Karpas-422 (cell line): ENCODE measurements around the gene SEMA4C. TPM values are rescaled to one million over a fixed set of nuclear protein-coding genes. Genes with fewer than 3 reads are reported as not detected.
A peak's percentile ranks its signal among the peaks of the same experiment; 100 is the strongest.
"Not testable (repeated sequence)": the region's sequence is repeated elsewhere in the genome, so short reads cannot be mapped to it uniquely, and the experiment has no call there.

Experiments
- DNase-seq: peaks from one replicate; pipeline ENCODE4 v3.0.0-alpha.2; 2015
- H2AFZ ChIP-seq: fragments of 200-600 bp; sonication (generic); 2 replicates; pipeline ENCODE4 v1.6.1; 2014; ENCODE audit warnings: antibody characterized with exemption, low read length, mixed read lengths
- H3K27ac ChIP-seq: fragments of 200-600 bp; sonication (generic); 2 replicates; pipeline ENCODE4 v1.5.1; 2014; ENCODE audit warnings: mild to moderate bottlenecking, low read length, moderate library complexity
- H3K27me3 ChIP-seq: fragments of 200-600 bp; sonication (generic); 2 replicates; pipeline ENCODE4 v1.6.1; 2014; ENCODE audit warnings: low read length, mixed read lengths
- H3K36me3 ChIP-seq: fragments of 200-600 bp; sonication (generic); 2 replicates; pipeline ENCODE4 v1.6.1; 2014; ENCODE audit warnings: low read length, mixed read lengths; ENCODE audit not compliant: insufficient read depth
- H3K4me1 ChIP-seq: fragments of 200-600 bp; sonication (generic); 2 replicates; pipeline ENCODE4 v1.6.1; 2014; ENCODE audit warnings: mild to moderate bottlenecking, low read length, mixed read lengths
- H3K4me2 ChIP-seq: fragments of 200-600 bp; sonication (generic); 2 replicates; pipeline ENCODE4 v1.6.1; 2014; ENCODE audit warnings: low read length, low read depth, mild to moderate bottlenecking; ENCODE audit not compliant: poor library complexity, severe bottlenecking
- H3K4me3 ChIP-seq: fragments of 200-600 bp; sonication (generic); 2 replicates; pipeline ENCODE4 v1.5.1; 2014; ENCODE audit warnings: mild to moderate bottlenecking, antibody characterized with exemption, low read length, mixed read lengths
- H3K79me2 ChIP-seq: fragments of 200-600 bp; sonication (generic); 2 replicates; pipeline ENCODE4 v1.6.1; 2014; ENCODE audit warnings: mild to moderate bottlenecking, low read length, mixed read lengths
- H3K9ac ChIP-seq: fragments of 200-600 bp; sonication (generic); 2 replicates; pipeline ENCODE4 v1.6.0; 2014; ENCODE audit warnings: low read length
- H3K9me2 ChIP-seq: fragments of 200-600 bp; sonication (generic), shearing (Covaris generic); replicated peaks from 2 replicates; pipeline ENCODE4 v1.6.0; 2014; ENCODE audit warnings: mild to moderate bottlenecking, low read length, moderate library complexity; ENCODE audit not compliant: insufficient read depth
- H3K9me3 ChIP-seq: fragments of 300-700, 200-600 bp; sonication (generic); 2 replicates; pipeline ENCODE4 v1.6.1; 2014; ENCODE audit warnings: low read length, mixed read lengths
- H4K20me1 ChIP-seq: fragments of 200-600 bp; sonication (generic); 2 replicates; pipeline ENCODE4 v1.6.1; 2014; ENCODE audit warnings: mild to moderate bottlenecking, antibody characterized with exemption, low read length, low read depth; ENCODE audit not compliant: insufficient read depth
- total RNA-seq: library from RNA; depleted of rRNA; stranded (reverse); fragments of >200 nt; shearing (Covaris generic); gene quantifications from 2 replicates; pipeline ENCODE4 v1.2.3, GENCODE V29; 2014; ENCODE audit warnings: low replicate concordance

The SEMA4C gene
- total RNA-seq, 1 experiment from 2014 or later, result 2.5 TPM

DNA sequence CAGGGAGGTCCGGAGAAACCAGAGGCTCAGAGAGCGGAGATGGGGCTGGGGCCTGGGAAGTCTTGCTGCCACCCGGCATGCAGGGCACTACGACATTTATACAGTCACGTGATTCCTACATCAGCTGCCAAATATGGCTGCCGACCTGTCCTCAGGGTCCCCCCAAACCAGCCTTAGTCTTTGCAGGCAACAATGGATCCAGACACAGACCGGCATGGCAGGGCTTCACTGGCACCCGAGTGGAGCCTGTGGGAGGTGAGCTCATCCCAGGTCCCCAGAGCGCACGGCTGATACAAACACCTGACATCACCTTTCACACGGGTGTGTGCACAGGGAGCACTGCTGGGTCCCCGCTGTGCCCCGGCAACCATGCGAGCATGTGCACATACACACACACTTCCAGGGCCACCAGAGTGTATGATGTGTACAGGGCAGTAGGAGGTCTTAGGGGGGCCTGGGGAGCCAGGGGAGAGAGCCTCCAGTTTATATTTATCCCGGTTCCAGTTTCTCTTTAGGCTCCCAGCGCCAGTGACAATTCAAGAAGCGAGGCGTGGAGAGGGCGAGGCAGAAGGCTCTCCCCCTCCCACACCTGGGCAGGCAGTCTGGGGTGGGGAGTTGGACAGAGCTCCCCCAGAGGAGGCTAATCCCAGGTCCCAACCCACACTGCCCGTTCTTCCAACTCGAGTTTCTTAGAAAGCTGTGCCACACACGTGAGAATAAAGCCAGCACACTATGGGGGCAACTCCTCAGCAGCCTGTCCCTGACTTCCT is 2.7 kb downstream of the SEMA4C start:
- no peaks in the 10 kb centered on the region for H3K9me2 ChIP-seq
- H3K27me3 ChIP-seq, result no peaks in the 10 kb centered on the region
- peaks cover 11% of the 10 kb centered on the region for H3K4me1 ChIP-seq
- H3K9me3 ChIP-seq, result no peaks in the 10 kb centered on the region
- H3K79me2 ChIP-seq, result no peaks in the 10 kb centered on the region
- H3K4me3 ChIP-seq, result peak overlapping the region; percentile 67
- H4K20me1 ChIP-seq, result no peaks in the 10 kb centered on the region
- DNase-seq, result peak; percentile 75
- H3K4me2 ChIP-seq, result peak overlapping the region; percentile 70
- H3K36me3 ChIP-seq, result no peaks in the 10 kb centered on the region
- peak overlapping the region; percentile 81; the same call in 1 of the 2 replicates for H2AFZ ChIP-seq
- H3K9ac ChIP-seq, result peak overlapping the region; percentile 80
- H3K27ac ChIP-seq, result peak overlapping the region; percentile 42; the same call in 1 of the 2 replicates

DNA sequence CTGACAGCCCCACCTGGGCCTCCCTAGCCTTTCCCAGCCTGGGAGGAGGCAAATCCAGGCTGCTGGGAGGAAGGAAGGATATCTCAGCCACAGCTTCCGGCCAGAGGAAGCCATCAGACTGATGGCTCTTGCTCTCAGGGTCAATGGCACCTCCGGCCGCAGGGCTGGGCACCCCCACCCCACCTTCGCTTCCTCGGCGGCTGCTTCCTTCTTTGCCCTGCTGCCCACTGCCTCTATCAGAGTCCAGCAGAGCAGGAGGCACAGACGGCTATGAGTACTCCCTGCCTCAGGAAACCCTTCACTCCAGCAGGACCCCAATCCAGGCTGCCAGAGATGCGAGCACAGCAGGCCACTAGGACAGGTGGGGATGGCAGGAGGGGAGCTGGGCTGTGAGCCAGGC is 3.3 kb downstream of the SEMA4C start:
- Histone ChIP-seq H3K9me2 (no peaks in the 10 kb centered on the region), H3K27ac (no peak overlapping the region), H3K4me3 (peak overlapping the region; percentile 67), H3K9ac (peak overlapping the region; percentile 80), H3K36me3 (no peaks in the 10 kb centered on the region), H3K4me2 (peak overlapping the region; percentile 70), H4K20me1 (no peaks in the 10 kb centered on the region), H3K4me1 (peaks cover 11% of the 10 kb centered on the region), H2AFZ (peak overlapping the region; percentile 81; the same call in 1 of the 2 replicates), H3K79me2 (no peaks in the 10 kb centered on the region), H3K27me3 (no peaks in the 10 kb centered on the region), H3K9me3 (no peaks in the 10 kb centered on the region)
- no peak for DNase-seq

DNA sequence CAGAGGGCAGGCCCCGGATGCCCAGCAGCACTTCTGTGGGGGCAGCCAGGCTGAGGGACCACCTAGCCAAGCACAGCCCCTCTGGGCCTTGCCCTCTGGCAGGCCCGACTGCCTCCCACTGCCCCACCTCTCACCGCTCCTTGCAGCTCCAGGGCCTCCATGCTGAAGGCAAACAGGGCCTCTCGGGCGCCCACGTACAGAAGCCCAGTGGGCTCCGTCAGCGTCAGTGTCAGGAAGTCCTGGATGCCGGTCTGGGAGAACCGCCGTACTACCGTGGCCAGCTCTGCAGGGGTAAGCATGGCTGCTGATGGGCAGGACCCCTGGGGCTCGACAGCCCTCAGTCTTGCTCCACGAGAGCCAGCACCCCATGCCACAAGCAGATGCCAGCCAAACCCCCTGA is 3.7 kb downstream of the SEMA4C start:
- Histone ChIP-seq H3K4me3 (no peak overlapping the region), H3K36me3 (no peaks in the 10 kb centered on the region), H2AFZ (no peak overlapping the region), H3K27ac (no peak overlapping the region), H3K9ac (no peak overlapping the region), H3K9me3 (no peaks in the 10 kb centered on the region), H3K9me2 (no peaks in the 10 kb centered on the region), H4K20me1 (no peaks in the 10 kb centered on the region), H3K4me1 (peaks cover 11% of the 10 kb centered on the region), H3K27me3 (no peaks in the 10 kb centered on the region), H3K4me2 (peak overlapping the region; percentile 70), H3K79me2 (no peaks in the 10 kb centered on the region)
- DNase-seq, result no peak

DNA sequence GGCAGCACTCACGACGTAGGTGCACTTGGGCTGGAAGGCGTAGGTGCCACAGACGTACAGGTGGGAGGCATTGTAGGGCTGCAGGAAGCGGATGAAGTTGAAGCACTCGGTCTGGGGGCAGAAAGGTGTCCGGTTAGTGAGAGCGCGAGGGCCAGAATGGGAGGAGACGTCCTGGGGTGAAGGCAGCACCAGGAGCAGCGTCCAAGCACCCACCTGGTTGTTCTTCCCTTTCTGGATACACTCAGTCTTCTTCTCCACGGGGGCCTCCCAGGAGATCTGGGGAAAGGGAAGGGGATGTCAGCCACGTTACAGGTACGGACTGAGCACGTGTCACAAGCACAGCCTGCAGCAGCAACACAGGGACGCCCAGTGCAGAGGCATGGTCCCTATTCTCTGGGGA is 4.2 kb downstream of the SEMA4C start:
- no peak overlapping the region for H2AFZ ChIP-seq
- H3K4me1 ChIP-seq, result peaks cover 11% of the 10 kb centered on the region
- H3K4me3 ChIP-seq, result no peak overlapping the region
- H4K20me1 ChIP-seq, result no peaks in the 10 kb centered on the region
- no peak overlapping the region for H3K27ac ChIP-seq
- no peak for DNase-seq
- no peaks in the 10 kb centered on the region for H3K9me3 ChIP-seq
- H3K27me3 ChIP-seq, result no peaks in the 10 kb centered on the region
- H3K9me2 ChIP-seq, result no peaks in the 10 kb centered on the region
- no peaks in the 10 kb centered on the region for H3K79me2 ChIP-seq
- no peaks in the 10 kb centered on the region for H3K36me3 ChIP-seq
- no peak overlapping the region for H3K4me2 ChIP-seq
- no peak overlapping the region for H3K9ac ChIP-seq

DNA sequence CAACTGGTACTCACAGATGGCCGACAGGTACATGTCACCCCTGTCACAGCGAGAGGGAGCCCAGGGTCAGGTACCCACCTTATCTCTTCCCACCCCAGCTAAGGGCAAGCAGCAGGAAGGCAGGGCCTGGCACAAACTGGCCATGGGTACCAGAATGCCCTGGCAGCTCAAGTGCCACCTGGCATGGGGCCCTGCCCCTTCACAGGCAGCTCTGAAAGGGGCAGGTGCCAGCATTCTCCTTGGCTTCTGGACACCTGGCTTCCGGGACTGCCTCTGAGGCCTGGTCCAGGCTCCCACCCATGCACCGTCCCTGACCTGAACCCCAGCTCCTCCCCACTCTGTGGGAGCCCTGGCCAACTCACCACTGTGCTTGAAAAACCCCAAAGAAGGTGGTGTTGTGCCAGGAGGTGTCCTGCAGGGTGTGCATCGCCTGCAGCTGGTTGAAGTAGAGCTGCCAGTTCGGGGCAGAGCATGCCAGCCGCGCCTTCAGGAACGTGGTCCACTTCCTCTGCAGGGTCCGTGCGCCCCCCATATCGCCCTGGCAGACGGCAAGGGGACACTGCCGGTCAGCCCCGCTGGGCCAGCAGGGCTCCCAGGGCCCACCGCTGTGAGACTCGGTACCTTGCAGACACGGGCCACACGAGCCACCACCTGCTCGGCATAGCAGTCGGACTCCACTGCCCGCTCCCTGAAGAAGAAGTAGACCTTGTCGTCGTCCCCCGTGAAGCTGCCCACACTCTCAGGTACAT is 5.4 kb downstream of the SEMA4C start:
- no peaks in the 10 kb centered on the region for H3K9me2 ChIP-seq
- H3K79me2 ChIP-seq, result no peaks in the 10 kb centered on the region
- no peak overlapping the region for H2AFZ ChIP-seq
- no peak overlapping the region for H3K4me2 ChIP-seq
- DNase-seq, result no peak
- no peak overlapping the region for H3K9ac ChIP-seq
- H3K4me3 ChIP-seq, result no peak overlapping the region
- no peaks in the 10 kb centered on the region for H3K27me3 ChIP-seq
- no peaks in the 10 kb centered on the region for H3K9me3 ChIP-seq
- no peaks in the 10 kb centered on the region for H3K36me3 ChIP-seq
- H3K4me1 ChIP-seq, result peaks cover 11% of the 10 kb centered on the region
- H3K27ac ChIP-seq, result no peak overlapping the region
- no peaks in the 10 kb centered on the region for H4K20me1 ChIP-seq

DNA sequence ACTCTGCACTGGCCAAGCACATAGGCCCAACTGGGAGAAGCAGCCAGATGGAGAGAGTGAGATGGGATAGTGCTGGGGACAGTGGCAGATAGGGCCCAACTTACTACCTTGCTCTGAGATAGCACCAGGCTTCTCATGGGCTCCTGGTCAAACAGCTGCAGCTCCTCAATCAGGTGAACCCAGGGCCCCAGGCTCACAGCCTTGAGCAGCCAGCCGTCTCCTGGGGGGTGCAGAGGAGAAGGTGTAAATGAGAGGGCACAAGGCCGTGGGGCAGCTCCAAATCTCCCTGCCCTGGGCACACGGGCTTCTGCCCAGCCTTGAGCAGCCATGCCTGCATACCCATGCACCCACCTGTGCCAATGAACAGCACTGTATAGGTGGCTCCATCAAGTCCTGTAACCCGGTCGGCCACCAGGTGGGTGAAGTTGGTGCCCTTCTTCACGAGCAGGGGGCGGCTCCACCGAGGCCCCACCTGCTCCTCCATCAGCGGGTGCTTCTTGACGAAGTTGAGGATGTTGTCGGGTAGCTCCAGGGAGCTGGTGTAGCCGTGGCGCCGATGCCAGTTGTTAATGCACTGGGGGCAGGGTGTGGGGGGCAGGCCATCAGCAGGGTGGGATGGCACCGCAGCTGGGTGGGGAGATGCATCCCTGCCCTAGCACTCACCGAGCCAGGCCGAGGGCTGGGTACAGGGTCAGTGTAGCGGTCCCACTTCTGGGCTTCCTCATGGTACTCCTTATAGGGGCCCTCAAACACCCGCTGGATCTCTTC is 6.1 kb downstream of the SEMA4C start:
- H2AFZ ChIP-seq, result no peak overlapping the region
- no peak for DNase-seq
- H3K79me2 ChIP-seq, result no peaks in the 10 kb centered on the region
- H3K4me3 ChIP-seq, result no peak overlapping the region
- peaks cover 11% of the 10 kb centered on the region for H3K4me1 ChIP-seq
- H3K9me2 ChIP-seq, result no peaks in the 10 kb centered on the region
- H3K9ac ChIP-seq, result no peak overlapping the region
- no peak overlapping the region for H3K27ac ChIP-seq
- H3K36me3 ChIP-seq, result no peaks in the 10 kb centered on the region
- no peaks in the 10 kb centered on the region for H3K27me3 ChIP-seq
- no peaks in the 10 kb centered on the region for H4K20me1 ChIP-seq
- no peaks in the 10 kb centered on the region for H3K9me3 ChIP-seq
- H3K4me2 ChIP-seq, result no peak overlapping the region

DNA sequence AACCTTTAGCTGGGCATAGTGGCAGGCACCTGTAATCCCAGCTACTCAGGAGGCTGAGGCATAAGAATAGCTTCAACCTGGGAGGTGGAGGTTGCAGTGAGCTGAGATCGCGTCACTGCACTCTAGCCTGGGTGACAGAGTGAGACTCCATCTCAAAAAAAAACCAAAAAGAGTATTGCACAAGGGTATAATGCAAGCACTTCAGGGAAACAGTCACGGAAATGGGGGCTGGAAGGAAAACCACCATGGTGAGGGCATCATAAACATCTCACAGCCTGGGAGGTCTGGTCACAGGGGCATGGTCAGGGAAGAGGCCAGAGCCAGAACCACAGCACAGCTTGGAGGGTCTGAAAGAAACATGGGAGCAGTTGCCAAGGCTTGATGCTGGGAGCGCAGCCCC is 6.8 kb downstream of the SEMA4C start:
- H3K36me3 ChIP-seq, H2AFZ ChIP-seq, H3K27ac ChIP-seq, H4K20me1 ChIP-seq, H3K9me2 ChIP-seq, H3K4me3 ChIP-seq, DNase-seq, H3K27me3 ChIP-seq, H3K9ac ChIP-seq, H3K9me3 ChIP-seq, H3K4me2 ChIP-seq, H3K79me2 ChIP-seq: not testable (repeated sequence)
- H3K4me1 ChIP-seq, result peaks cover 14% of the 10 kb centered on the region

DNA sequence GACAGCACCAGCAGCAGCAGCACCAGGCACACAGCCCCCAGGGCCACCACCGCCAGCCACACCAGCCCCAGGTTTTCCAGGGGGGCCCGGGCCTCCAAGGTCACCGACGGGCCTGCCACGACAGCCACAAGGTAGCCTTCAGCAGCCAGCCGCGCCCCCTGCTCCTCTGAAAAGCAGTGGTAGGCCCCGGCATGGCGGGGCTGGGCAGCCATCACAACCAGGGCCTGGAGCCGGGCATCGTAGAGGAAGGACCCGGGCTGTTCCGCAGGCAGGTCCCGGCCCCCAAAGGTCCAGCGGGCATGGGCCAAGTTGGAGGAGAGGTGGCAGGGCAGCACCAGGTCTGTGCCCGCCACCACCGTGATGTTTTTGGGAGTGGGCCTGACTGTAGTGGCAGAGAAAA is 8.8 kb downstream of the SEMA4C start:
- H3K4me1 ChIP-seq, result peaks cover 15% of the 10 kb centered on the region
- no peaks in the 10 kb centered on the region for H3K9me2 ChIP-seq
- H3K79me2 ChIP-seq, result peaks cover 17% of the 10 kb centered on the region
- no peak overlapping the region for H3K4me2 ChIP-seq
- H3K9me3 ChIP-seq, result no peaks in the 10 kb centered on the region
- H3K4me3 ChIP-seq, result no peak overlapping the region
- no peak overlapping the region for H3K27ac ChIP-seq
- no peak for DNase-seq
- no peaks in the 10 kb centered on the region for H3K36me3 ChIP-seq
- H4K20me1 ChIP-seq, result no peaks in the 10 kb centered on the region
- H2AFZ ChIP-seq, result no peak overlapping the region
- H3K27me3 ChIP-seq, result no peaks in the 10 kb centered on the region
- no peak overlapping the region for H3K9ac ChIP-seq
